HEK293 (cell line): ENCODE measurements around the gene TRPC4.

ENCODE experiments used
- CTCF ChIA-PET: fragments of 350-600 bp; formaldehyde crosslinking; extraction: SDS; loops from one replicate; lab custom pipeline; 2021; ENCODE audit warnings: antibody characterized with exemption; lab: Yijun Ruan, JAX
- POLR2A ChIA-PET: fragments of 300-600 bp; formaldehyde crosslinking; extraction: SDS; loops from one replicate; lab custom pipeline; 2020; ENCODE audit warnings: antibody characterized with exemption, inconsistent platforms; lab: Yijun Ruan, JAX
- H3K27ac ChIP-seq: fragments of 200-500 bp; sonication (Bioruptor generic); 2 replicates; pipeline ENCODE4 v1.5.1; 2014; ENCODE audit warnings: low read depth, low read length, control low read depth, inconsistent platforms; ENCODE audit errors: extremely low read depth
- H3K36me3 ChIP-seq, 2 experiments: fragments of 200-500 bp in 1 of 2; sonication (Bioruptor generic) in 1 of 2; 1 replicate in 1 of 2; 2 replicates in 1 of 2; pipeline ENCODE4 v1.5.1; 2014 to 2017; ENCODE audit warnings: inconsistent platforms in 2 of 2, low read length in 2 of 2; ENCODE audit not compliant: control insufficient read depth in 2 of 2, insufficient read depth in 1 of 2
- H3K4me1 ChIP-seq: fragments of 200-500 bp; sonication (Bioruptor generic); 2 replicates; pipeline ENCODE4 v1.5.1; 2014; ENCODE audit warnings: mild to moderate bottlenecking, low read length, inconsistent platforms; ENCODE audit not compliant: control insufficient read depth, insufficient read depth
- H3K4me3 ChIP-seq: 2 replicates; pipeline ENCODE4 v1.5.1; 2011; ENCODE audit warnings: low read depth, mild to moderate bottlenecking, control low read depth, low read length, moderate library complexity
- H3K9me3 ChIP-seq: fragments of 200-500 bp; sonication (Bioruptor generic); 2 replicates; pipeline ENCODE4 v1.5.1; 2014; ENCODE audit warnings: low read depth, low read length, inconsistent platforms; ENCODE audit not compliant: control insufficient read depth, insufficient read depth
- AEBP2 ChIP-seq: fragments of 450-650 bp; formaldehyde crosslinking; IDR thresholded peaks from 2 replicates; pipeline ENCODE4 v1.5.1; 2016; ENCODE audit warnings: missing biosample characterization, missing genetic modification characterization, borderline replicate concordance
- GLIS1 ChIP-seq: fragments of 450-650 bp; formaldehyde crosslinking; IDR thresholded peaks from 2 replicates; pipeline ENCODE4 v1.5.1; 2016; ENCODE audit warnings: missing biosample characterization, missing genetic modification characterization
- HIC1 ChIP-seq: fragments of 450-650 bp; formaldehyde crosslinking; IDR thresholded peaks from 2 replicates; pipeline ENCODE4 v1.5.1; 2016; ENCODE audit warnings: missing biosample characterization, missing genetic modification characterization
- KLF16 ChIP-seq: fragments of 450-650 bp; formaldehyde crosslinking; IDR thresholded peaks from 2 replicates; pipeline ENCODE4 v1.5.1; 2017; ENCODE audit warnings: missing biosample characterization, missing genetic modification characterization
- OSR2 ChIP-seq: fragments of 450-650 bp; formaldehyde crosslinking; IDR thresholded peaks from 2 replicates; pipeline ENCODE4 v1.5.1; 2016; ENCODE audit warnings: missing biosample characterization, missing genetic modification characterization
- OVOL3 ChIP-seq: fragments of 450-650 bp; formaldehyde crosslinking; IDR thresholded peaks from 2 replicates; pipeline ENCODE4 v1.5.1; 2016; ENCODE audit warnings: missing biosample characterization, missing genetic modification characterization
- PRDM4 ChIP-seq: fragments of 450-650 bp; formaldehyde crosslinking; IDR thresholded peaks from 2 replicates; pipeline ENCODE4 v1.5.1; 2017; ENCODE audit warnings: missing biosample characterization, missing genetic modification characterization
- REPIN1 ChIP-seq: fragments of 450-650 bp; formaldehyde crosslinking; IDR thresholded peaks from 2 replicates; pipeline ENCODE4 v1.5.1; 2017; ENCODE audit warnings: missing biosample characterization, missing genetic modification characterization, low read depth
- SCRT2 ChIP-seq: fragments of 450-650 bp; formaldehyde crosslinking; IDR thresholded peaks from 2 replicates; pipeline ENCODE4 v1.5.1; 2016; ENCODE audit warnings: missing biosample characterization, missing genetic modification characterization
- ZBTB17 ChIP-seq: fragments of 450-650 bp; formaldehyde crosslinking; IDR thresholded peaks from 2 replicates; pipeline ENCODE4 v1.5.1; 2016; ENCODE audit warnings: missing biosample characterization, missing genetic modification characterization
- ZBTB8A ChIP-seq: fragments of 450-650 bp; formaldehyde crosslinking; IDR thresholded peaks from 2 replicates; pipeline ENCODE4 v1.5.1; 2016; ENCODE audit warnings: missing biosample characterization, missing genetic modification characterization
- ZFHX2 ChIP-seq: fragments of 450-650 bp; formaldehyde crosslinking; conservative IDR thresholded peaks from 2 replicates; pipeline ENCODE4 v1.5.1; 2016; ENCODE audit warnings: missing biosample characterization, missing genetic modification characterization
- ZNF202 ChIP-seq: fragments of 450-650 bp; formaldehyde crosslinking; IDR thresholded peaks from 2 replicates; pipeline ENCODE4 v1.5.1; 2016; ENCODE audit warnings: missing biosample characterization, missing genetic modification characterization, borderline replicate concordance
- ZNF266 ChIP-seq: fragments of 450-650 bp; formaldehyde crosslinking; IDR thresholded peaks from 2 replicates; pipeline ENCODE4 v1.5.1; 2016; ENCODE audit warnings: missing biosample characterization, missing genetic modification characterization, low read depth
- ZNF280D ChIP-seq: fragments of 450-650 bp; formaldehyde crosslinking; IDR thresholded peaks from 2 replicates; pipeline ENCODE4 v1.5.1; 2016; ENCODE audit warnings: missing biosample characterization, missing genetic modification characterization
- ZNF350 ChIP-seq: fragments of 450-650 bp; formaldehyde crosslinking; IDR thresholded peaks from 2 replicates; pipeline ENCODE4 v1.5.0; 2017; ENCODE audit warnings: missing biosample characterization, mild to moderate bottlenecking, missing genetic modification characterization
- ZNF37A ChIP-seq: fragments of 450-650 bp; IDR thresholded peaks from 2 replicates; pipeline ENCODE4 v1.5.1; 2018; ENCODE audit warnings: missing biosample characterization, missing genetic modification characterization
- ZNF501 ChIP-seq: fragments of 450-650 bp; formaldehyde crosslinking; IDR thresholded peaks from 2 replicates; pipeline ENCODE4 v1.5.1; 2016; ENCODE audit warnings: missing biosample characterization, missing genetic modification characterization
- ZNF571 ChIP-seq: fragments of 450-650 bp; formaldehyde crosslinking; IDR thresholded peaks from 2 replicates; pipeline ENCODE4 v1.5.0; 2017; ENCODE audit warnings: missing biosample characterization, missing genetic modification characterization
- ZNF629 ChIP-seq: fragments of 450-650 bp; formaldehyde crosslinking; IDR thresholded peaks from 2 replicates; pipeline ENCODE4 v1.5.1; 2017; ENCODE audit warnings: missing biosample characterization, missing genetic modification characterization

The TRPC4 gene

GRCh38 chr13:37869506-37869755, 141 bp downstream of the TRPC4 start:
- TF ChIP-seq ZNF350 (tag by site-specific recombination) (no peak), ZBTB17 (tag by site-specific recombination) (peak; percentile 68; the same call in 1 of the 2 replicates), HIC1 (tag by site-specific recombination) (no peak), AEBP2 (no peak), ZNF202 (tag by site-specific recombination) (no peak)
- ChIA-PET POLR2A (no interaction called here), CTCF (interaction anchor here (0.6 to 1.6 kb wide), 5 partner anchors 9 to 237 kb away, joined by 3 to 4 read pairs (median 3); no protein-coding TSS in a partner anchor)
- Histone ChIP-seq H3K9me3 (no peaks in the 10 kb centered on the region), H3K27ac (no peak overlapping the region), H3K4me1 (0 out of 2 replicates have a peak, but pooled peaks cover 3% of the 10 kb centered on the region), H3K4me3 (peak overlapping the region; percentile 61), H3K36me3 (no peaks in the 10 kb centered on the region)

GRCh38 chr13:37868691-37869505, 674 bp downstream of the TRPC4 start:
- CTCF ChIA-PET = interaction anchor here (0.6 to 1.6 kb wide), 6 partner anchors 8 to 354 kb away, joined by 3 to 4 read pairs (median 3); no protein-coding TSS in a partner anchor
- TF ChIP-seq SCRT2 (tag by site-specific recombination) (peak; percentile 69), OVOL3 (tag by site-specific recombination) (no peak)
- TF ChIP-seq, all 188 proteins: peak for 1
- H3K27ac ChIP-seq = no peak overlapping the region

GRCh38 chr13:37863708-37864107, 5.9 kb downstream of the TRPC4 start:
- no peak overlapping the region for H3K27ac ChIP-seq
- no peaks in the 10 kb centered on the region for H3K9me3 ChIP-seq
- POLR2A ChIA-PET = no interaction called here
- H3K4me1 ChIP-seq = 0 out of 2 replicates have a peak, but pooled peaks cover 3% of the 10 kb centered on the region
- CTCF ChIA-PET = interaction anchor here (0.6 kb wide), 1 partner anchor 474 kb away, joined by 4 read pairs; no protein-coding TSS in a partner anchor
- H3K4me3 ChIP-seq = no peak overlapping the region
- H3K36me3 ChIP-seq = no peaks in the 10 kb centered on the region
- TF ChIP-seq KLF16 = no peak
- no peak for TF ChIP-seq REPIN1 (tag by site-specific recombination)
- TF ChIP-seq ZNF266 (tag by site-specific recombination) = no peak
- TF ChIP-seq ZBTB8A (tag by site-specific recombination) = no peak
- TF ChIP-seq ZNF37A (tag by site-specific recombination) = no peak
- no peak for TF ChIP-seq OSR2 (tag by site-specific recombination)
- TF ChIP-seq GLIS1 = no peak
- no peak for TF ChIP-seq ZFHX2 (tag by site-specific recombination)
- TF ChIP-seq ZNF629 = no peak
- no peak for TF ChIP-seq ZNF571 (tag by site-specific recombination)
- TF ChIP-seq ZNF280D (tag by site-specific recombination) = no peak
- TF ChIP-seq ZNF501 (tag by site-specific recombination) = no peak
- no peak for TF ChIP-seq PRDM4

More at GRCh38 chr13:37868691-37869505, 674 bp downstream of the TRPC4 start:
- Histone ChIP-seq H3K4me3 (peak overlapping the region; percentile 61), H3K4me1 (0 out of 2 replicates have a peak, but pooled peaks cover 3% of the 10 kb centered on the region), H3K36me3 (no peaks in the 10 kb centered on the region), H3K9me3 (no peaks in the 10 kb centered on the region)
- POLR2A ChIA-PET = no interaction called here
